ENCODE measurements around the gene MRPL33. TPM values are rescaled to one million over a fixed set of nuclear protein-coding genes. Genes with fewer than 3 reads are reported as not detected.

Gene MRPL33
- total RNA-seq = 49.9 and 50.5 TPM in 2 replicates

DNA sequence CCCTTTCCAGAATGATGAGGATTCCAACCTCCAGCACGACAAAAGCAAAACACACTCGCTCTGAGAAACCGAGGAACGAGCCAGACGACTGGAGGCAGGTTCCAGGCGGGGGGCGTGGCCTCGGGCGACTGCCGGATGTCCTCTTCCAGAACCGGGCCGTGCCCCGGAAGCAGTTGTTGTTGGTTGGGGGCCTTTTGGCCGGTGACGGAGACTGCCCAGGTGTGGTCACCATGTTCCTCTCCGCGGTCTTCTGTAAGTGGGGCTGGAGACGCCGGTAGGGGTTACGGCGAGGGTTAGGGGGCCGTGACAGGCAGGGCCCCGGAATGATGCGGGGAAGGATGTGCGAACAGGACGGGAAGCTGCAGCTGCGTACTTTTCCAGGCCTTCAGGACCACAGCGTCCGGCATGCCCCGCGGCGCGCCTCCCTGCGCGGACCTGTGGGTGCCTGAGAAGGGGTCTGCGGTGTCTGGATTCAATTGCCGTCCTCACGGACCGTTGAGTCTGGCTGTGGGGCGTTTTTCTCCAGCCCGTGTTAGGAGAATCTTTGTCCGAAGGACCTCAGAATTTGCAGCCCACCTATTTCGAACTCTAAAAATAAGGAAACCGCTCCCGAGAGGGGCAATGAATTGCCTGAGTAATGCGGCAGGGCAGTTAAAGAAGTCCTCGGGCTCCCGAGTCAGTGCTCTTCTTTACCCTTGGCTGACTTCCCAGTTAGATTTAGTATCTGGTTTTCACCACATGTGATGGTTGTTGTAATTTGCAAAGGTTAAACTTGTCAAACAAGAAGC, at the start of gene MRPL33:
Gene MRPL33 (plus strand): TSS at position 172 of the 788 bp plus-strand sequence. CDS start 59 bp downstream, at position 231.

Other genes starting within 250 kb of the MRPL33 start
- gene ZNF512, start 188.7 kb upstream of the MRPL33 start, total RNA-seq = 23.2 and 27.8 TPM in 2 replicates
- gene CCDC121, start 142.7 kb upstream of the MRPL33 start, total RNA-seq = 0.88 and 1.1 TPM in 2 replicates
- 30.4 and 53.0 TPM in 2 replicates for gene GPN1, start 142.7 kb upstream of the MRPL33 start, total RNA-seq
- 32.5 and 40.0 TPM in 2 replicates for gene SUPT7L, start 108.1 kb upstream of the MRPL33 start, total RNA-seq
- 27.4 and 34.8 TPM in 2 replicates for gene SLC4A1AP, start 107.8 kb upstream of the MRPL33 start, total RNA-seq
- gene RBKS, start 118.7 kb downstream of the MRPL33 start, total RNA-seq = 0.57 and 1.1 TPM in 2 replicates
- gene BABAM2, start 119.0 kb downstream of the MRPL33 start, total RNA-seq = 19.8 and 26.3 TPM in 2 replicates

All from placental pericyte (primary cell).